PFSK-1 (cell line): ENCODE measurements around the gene RTN4IP1.

Source experiments
- FOXP2 ChIP-seq: optimal IDR thresholded peaks from 2 replicates; pipeline ENCODE3; 2011; ENCODE audit warnings: borderline replicate concordance, control low read depth, inconsistent platforms; ENCODE audit not compliant: insufficient read depth; ENCODE audit errors: extremely low read length, extremely low read depth
- POLR2AphosphoS5 ChIP-seq: IDR thresholded peaks from 2 replicates; pipeline ENCODE4 v1.6.1; 2012; ENCODE audit warnings: low read depth, mild to moderate bottlenecking, control low read depth, low read length, moderate library complexity
- REST ChIP-seq, 2 experiments: IDR thresholded peaks; 2 replicates each; pipeline versions ENCODE4 v1.6.1 to v1.8.0; 2011 to 2012; ENCODE audit warnings: low read depth in 2 of 2, low read length in 2 of 2, control low read depth in 1 of 2, inconsistent platforms in 1 of 2, mild to moderate bottlenecking in 1 of 2, moderate library complexity in 1 of 2; ENCODE audit not compliant: insufficient read depth in 1 of 2
- SIN3A ChIP-seq: IDR thresholded peaks from 2 replicates; pipeline ENCODE4 v1.6.1; 2012; ENCODE audit warnings: mild to moderate bottlenecking, low read length, moderate library complexity, borderline replicate concordance; ENCODE audit not compliant: insufficient read depth
- TAF1 ChIP-seq: IDR thresholded peaks from 2 replicates; pipeline ENCODE4 v1.6.1; 2012; ENCODE audit warnings: low read length, control low read depth, borderline replicate concordance; ENCODE audit not compliant: insufficient read depth

RTN4IP1 gene

GRCh38 chr6:106540907-106541306 lies 88.4 kb downstream of the RTN4IP1 start:
- TF ChIP-seq FOXP2, result no peak
- TF ChIP-seq SIN3A, result no peak
- TF ChIP-seq POLR2AphosphoS5, result no peak
- TF ChIP-seq REST (IDR thresholded peaks at IDR 0.05; ENCODE audit: insufficient read depth in 1 of 2, low read depth in 2 of 2, low read length in 2 of 2), result no peak

GRCh38 chr6:106540432-106540831 lies 88.9 kb downstream of the RTN4IP1 start:
- no peak for TF ChIP-seq FOXP2
- TF ChIP-seq SIN3A, result no peak
- no peak for TF ChIP-seq TAF1
- TF ChIP-seq REST (IDR thresholded peaks at IDR 0.05; ENCODE audit: insufficient read depth in 1 of 2, low read depth in 2 of 2, low read length in 2 of 2), result no peak
- TF ChIP-seq POLR2AphosphoS5, result no peak

GRCh38 chr6:106539936-106540335 lies 89.4 kb downstream of the RTN4IP1 start:
- TF ChIP-seq TAF1, result no peak
- TF ChIP-seq REST (IDR thresholded peaks at IDR 0.05; ENCODE audit: insufficient read depth in 1 of 2, low read depth in 2 of 2, low read length in 2 of 2), result no peak
- TF ChIP-seq POLR2AphosphoS5, result no peak
- no peak for TF ChIP-seq FOXP2
- TF ChIP-seq SIN3A, result no peak

- TF ChIP-seq FOXP2 (no peak), POLR2AphosphoS5 (no peak), REST (IDR thresholded peaks at IDR 0.05; ENCODE audit: insufficient read depth in 1 of 2, low read depth in 2 of 2, low read length in 2 of 2) (no peak), TAF1 (no peak), SIN3A (no peak)
Measured at GRCh38 chr6:106538145-106538544, 91.2 kb downstream of the RTN4IP1 start.

- no peak for TF ChIP-seq TAF1
- no peak for TF ChIP-seq POLR2AphosphoS5
- TF ChIP-seq FOXP2, result no peak
- no peak for TF ChIP-seq SIN3A
- TF ChIP-seq REST (IDR thresholded peaks at IDR 0.05; ENCODE audit: insufficient read depth in 1 of 2, low read depth in 2 of 2, low read length in 2 of 2), result no peak
Measured at GRCh38 chr6:106537662-106538061, 91.6 kb downstream of the RTN4IP1 start.
